ENCODE measurements around the gene RABEPK.
"Not testable (repeated sequence)": the region's sequence is repeated elsewhere in the genome, so short reads cannot be mapped to it uniquely, and the experiment has no call there.

GRCh38 chr9:125236520-125237159 is 36.3 kb downstream of the RABEPK start:
- TF ChIP-seq POLR2A (IDR thresholded peaks at IDR 0.05; ENCODE audit: low read length); GATA1 (IDR thresholded peaks at IDR 0.05; ENCODE audit: low read depth, low read length): not testable (repeated sequence)

All from erythroblast (primary cell).